Ishikawa (cell line): Measurements from ENCODE around the gene B4GALT2.

Source experiments
- CEBPB ChIP-seq: IDR thresholded peaks from 2 replicates; pipeline ENCODE4 v1.6.1; 2012
- CREB1 ChIP-seq: IDR thresholded peaks from 2 replicates; pipeline ENCODE4 v1.6.1; 2012; ENCODE audit warnings: low read depth
- EGR1 ChIP-seq: IDR thresholded peaks from 2 replicates; pipeline ENCODE4 v1.6.1; 2012
- EP300 ChIP-seq: IDR thresholded peaks from 2 replicates; pipeline ENCODE4 v1.6.1; 2012; ENCODE audit warnings: borderline replicate concordance
- FOXM1 ChIP-seq: IDR thresholded peaks from 2 replicates; pipeline ENCODE4 v1.6.1; 2012; ENCODE audit warnings: low read depth, borderline replicate concordance
- MAX ChIP-seq: IDR thresholded peaks from 2 replicates; pipeline ENCODE4 v1.6.1; 2012
- NFIC ChIP-seq: IDR thresholded peaks from 2 replicates; pipeline ENCODE4 v1.6.1; 2012
- RAD21 ChIP-seq: IDR thresholded peaks from 2 replicates; pipeline ENCODE4 v1.6.1; 2012; ENCODE audit warnings: low read depth
- REST ChIP-seq: IDR thresholded peaks from 2 replicates; pipeline ENCODE4 v1.6.1; 2012; ENCODE audit warnings: low read depth, mild to moderate bottlenecking
- TAF1 ChIP-seq: IDR thresholded peaks from 2 replicates; pipeline ENCODE4 v1.6.1; 2012; ENCODE audit warnings: low read depth, mild to moderate bottlenecking
- TCF12 ChIP-seq: IDR thresholded peaks from 2 replicates; pipeline ENCODE4 v1.6.1; 2012; ENCODE audit warnings: low read depth
- TEAD4 ChIP-seq: IDR thresholded peaks from 2 replicates; pipeline ENCODE4 v1.6.1; 2012
- YY1 ChIP-seq: IDR thresholded peaks from 2 replicates; pipeline ENCODE4 v1.6.1; 2012; ENCODE audit warnings: low read depth
- ZBTB7A ChIP-seq: IDR thresholded peaks from 2 replicates; pipeline ENCODE4 v1.6.1; 2012; ENCODE audit warnings: low read depth
- TF ChIP-seq, protein P1 (sequence below): IDR thresholded peaks from 2 replicates; pipeline ENCODE4 v1.6.1; 2012

The B4GALT2 gene

DNA sequence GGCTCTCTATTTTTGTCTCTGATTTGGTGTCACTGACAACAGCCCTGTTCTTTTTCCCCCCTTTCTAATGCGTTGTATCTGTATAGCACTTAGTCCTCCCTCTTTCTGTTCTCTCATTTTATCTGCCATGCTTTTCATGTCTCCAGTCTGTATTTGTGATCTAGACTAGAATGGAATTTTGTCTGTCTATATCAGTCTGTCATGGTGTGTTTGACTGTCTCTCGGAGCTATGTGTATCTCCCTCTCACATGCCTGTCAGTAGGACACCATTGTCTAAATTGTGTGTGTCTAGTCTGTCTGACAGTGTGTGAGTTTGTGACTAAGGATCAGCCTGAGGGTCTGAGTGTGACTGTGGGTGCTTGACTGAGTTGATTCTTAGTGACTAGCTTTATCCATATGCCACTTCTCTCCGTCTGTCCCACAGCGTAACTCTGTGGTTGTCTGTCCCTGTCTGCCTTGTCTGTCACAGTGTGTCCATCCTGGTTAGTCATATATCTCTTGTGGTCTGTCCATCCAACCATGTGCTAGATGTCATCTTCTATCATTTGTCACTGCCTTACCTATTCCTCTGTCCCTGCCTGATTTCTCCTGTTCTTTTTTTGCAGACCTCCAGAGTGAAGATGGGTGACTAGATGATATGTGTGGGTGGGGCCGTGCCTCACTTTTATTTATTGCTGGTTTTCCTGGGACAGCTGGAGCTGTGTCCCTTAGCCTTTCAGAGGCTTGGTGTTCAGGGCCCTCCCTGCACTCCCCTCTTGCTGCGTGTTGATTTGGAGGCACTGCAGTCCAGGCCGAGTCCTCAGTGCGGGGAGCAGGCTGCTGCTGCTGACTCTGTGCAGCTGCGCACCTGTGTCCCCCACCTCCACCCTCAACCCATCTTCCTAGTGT lies 1.4 kb upstream of the B4GALT2 start:
- TF ChIP-seq EGR1 (no peak), TAF1 (no peak), REST (no peak), TCF12 (no peak), CREB1 (no peak), MAX (no peak), YY1 (no peak), EP300 (no peak), RAD21 (no peak), ZBTB7A (no peak), CEBPB (no peak), TEAD4 (no peak), NFIC (no peak), FOXM1 (no peak)
- TF ChIP-seq, protein P1, sequence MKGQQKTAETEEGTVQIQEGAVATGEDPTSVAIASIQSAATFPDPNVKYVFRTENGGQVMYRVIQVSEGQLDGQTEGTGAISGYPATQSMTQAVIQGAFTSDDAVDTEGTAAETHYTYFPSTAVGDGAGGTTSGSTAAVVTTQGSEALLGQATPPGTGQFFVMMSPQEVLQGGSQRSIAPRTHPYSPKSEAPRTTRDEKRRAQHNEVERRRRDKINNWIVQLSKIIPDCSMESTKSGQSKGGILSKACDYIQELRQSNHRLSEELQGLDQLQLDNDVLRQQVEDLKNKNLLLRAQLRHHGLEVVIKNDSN = no peak

- TF ChIP-seq REST = no peak
- no peak for TF ChIP-seq FOXM1
- no peak for TF ChIP-seq RAD21
- no peak for TF ChIP-seq NFIC
- no peak for TF ChIP-seq ZBTB7A
- no peak for TF ChIP-seq EP300
- TF ChIP-seq TEAD4 = no peak
- no peak for TF ChIP-seq TAF1
- no peak for TF ChIP-seq EGR1
- TF ChIP-seq CREB1 = no peak
- TF ChIP-seq YY1 = no peak
- no peak for TF ChIP-seq CEBPB
- TF ChIP-seq TCF12 = no peak
- TF ChIP-seq, protein P1 = no peak
- TF ChIP-seq MAX = no peak
Measured at GRCh38 chr1:43978264-43978550, 803 bp upstream of the B4GALT2 start.

DNA sequence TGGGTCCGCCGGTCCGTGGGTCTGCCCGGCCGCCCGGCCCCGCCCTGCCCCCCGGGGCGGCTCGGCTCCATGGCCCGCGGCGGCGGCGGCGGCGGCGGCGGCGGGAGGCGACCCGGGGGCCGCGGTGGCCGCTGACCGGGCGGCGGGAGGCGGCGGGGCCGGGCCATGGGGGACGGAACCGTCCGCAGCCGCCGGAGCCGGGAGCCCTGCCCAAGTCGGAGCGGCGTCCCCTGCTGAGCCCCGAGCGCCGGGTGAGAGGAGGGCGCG lies 184 bp downstream of the B4GALT2 start:
- TF ChIP-seq TEAD4 = no peak
- no peak for TF ChIP-seq CEBPB
- TF ChIP-seq NFIC = no peak
- no peak for TF ChIP-seq YY1
- TF ChIP-seq TCF12 = no peak
- TF ChIP-seq EP300 = no peak
- no peak; the same call in 1 of the 2 replicates for TF ChIP-seq TAF1
- no peak for TF ChIP-seq FOXM1
- no peak for TF ChIP-seq CREB1
- no peak for TF ChIP-seq RAD21
- TF ChIP-seq MAX = no peak
- no peak for TF ChIP-seq EGR1
- no peak for TF ChIP-seq REST

- TF ChIP-seq MAX (peak; percentile 93), YY1 (no peak), REST (no peak), CEBPB (no peak), ZBTB7A (peak; percentile 39; the same call in 1 of the 2 replicates)
- TF ChIP-seq, protein P1 = peak; percentile 83
Measured at GRCh38 chr1:43979528-43980254, 681 bp downstream of the B4GALT2 start.
